Progenitor cell of endocrine pancreas (in vitro differentiated cells): Measurements from ENCODE around the gene NDUFAF8. TPM values are rescaled to one million over a fixed set of nuclear protein-coding genes. Genes with fewer than 3 reads are reported as not detected.

Experiments
- DNase-seq: peaks from one replicate; pipeline ENCODE4 v3.0.0; 2021; ENCODE audit warnings: low spot score; ENCODE audit not compliant: unreplicated experiment
- H3K27ac Mint-ChIP-seq: 2 replicates; pipeline ENCODE4 v1.8.0; 2021; ENCODE audit warnings: mild to moderate bottlenecking, moderate library complexity, mixed read lengths
- H3K27me3 Mint-ChIP-seq: 2 replicates; pipeline ENCODE4 v1.8.0; 2021; ENCODE audit warnings: mixed read lengths
- H3K36me3 Mint-ChIP-seq: 2 replicates; pipeline ENCODE4 v1.8.0; 2022; ENCODE audit warnings: mixed read lengths; ENCODE audit not compliant: insufficient read depth
- H3K4me1 Mint-ChIP-seq: 2 replicates; pipeline ENCODE4 v1.8.0; 2021; ENCODE audit warnings: low read depth, mixed read lengths
- H3K4me3 Mint-ChIP-seq: 2 replicates; pipeline ENCODE4 v1.8.0; 2021; ENCODE audit warnings: low read depth, mild to moderate bottlenecking, moderate library complexity, mixed read lengths
- H3K9me3 Mint-ChIP-seq: 2 replicates; pipeline ENCODE4 v1.8.0; 2021; ENCODE audit warnings: low read depth, mixed read lengths
- CTCF ChIP-seq: fragments of 200-600 bp; sonication (generic); IDR thresholded peaks from one replicate; pipeline ENCODE4 v1.5.0; 2021; ENCODE audit warnings: antibody characterized with exemption, mild to moderate bottlenecking; ENCODE audit not compliant: unreplicated experiment
- total RNA-seq: library from RNA; stranded (reverse); gene quantifications from 2 replicates; pipeline ENCODE4 v1.2.1, GENCODE V29; 2021

The NDUFAF8 gene
- total RNA-seq, 1 donor from 2014 or later = 43.6 TPM

GRCh38 chr17:81261582-81262336 lies 22.6 kb downstream of the NDUFAF8 start:
- no peak for TF ChIP-seq CTCF
- H3K27ac Mint-ChIP-seq = no peak overlapping the region
- H3K27me3 Mint-ChIP-seq = no peaks in the 10 kb centered on the region
- no peaks in the 10 kb centered on the region for H3K4me1 Mint-ChIP-seq
- H3K4me3 Mint-ChIP-seq = no peak overlapping the region
- DNase-seq = no peak
- H3K9me3 Mint-ChIP-seq = no peaks in the 10 kb centered on the region
- peaks cover 13% of the 10 kb centered on the region for H3K36me3 Mint-ChIP-seq

- no peak for TF ChIP-seq CTCF
- Mint-ChIP-seq H3K4me3 (no peak overlapping the region), H3K27ac (no peak overlapping the region), H3K27me3 (no peaks in the 10 kb centered on the region), H3K36me3 (peaks cover 20% of the 10 kb centered on the region), H3K9me3 (no peaks in the 10 kb centered on the region), H3K4me1 (no peaks in the 10 kb centered on the region)
- DNase-seq = no peak
Observed at GRCh38 chr17:81263371-81264181, 24.5 kb downstream of the NDUFAF8 start.

GRCh38 chr17:81264640-81265039 lies 25.5 kb downstream of the NDUFAF8 start:
- H3K27me3 Mint-ChIP-seq = no peaks in the 10 kb centered on the region
- no peaks in the 10 kb centered on the region for H3K9me3 Mint-ChIP-seq
- no peak for TF ChIP-seq CTCF
- no peak overlapping the region for H3K27ac Mint-ChIP-seq
- no peak for DNase-seq
- H3K36me3 Mint-ChIP-seq = peaks cover 25% of the 10 kb centered on the region
- H3K4me3 Mint-ChIP-seq = no peak overlapping the region
- no peaks in the 10 kb centered on the region for H3K4me1 Mint-ChIP-seq

GRCh38 chr17:81265576-81265975 lies 26.5 kb downstream of the NDUFAF8 start:
- Mint-ChIP-seq H3K27me3 (no peaks in the 10 kb centered on the region), H3K4me3 (no peak overlapping the region), H3K36me3 (peaks cover 24% of the 10 kb centered on the region), H3K27ac (peak overlapping the region; percentile 56), H3K9me3 (no peaks in the 10 kb centered on the region), H3K4me1 (no peaks in the 10 kb centered on the region)
- no peak for TF ChIP-seq CTCF
- no peak for DNase-seq

- no peak for DNase-seq
- Mint-ChIP-seq H3K9me3 (no peaks in the 10 kb centered on the region), H3K36me3 (peaks cover 26% of the 10 kb centered on the region), H3K4me3 (no peak overlapping the region), H3K27ac (no peak overlapping the region), H3K27me3 (no peaks in the 10 kb centered on the region), H3K4me1 (no peaks in the 10 kb centered on the region)
- no peak for TF ChIP-seq CTCF
Observed at GRCh38 chr17:81267390-81268067, 28.4 kb downstream of the NDUFAF8 start.
